Measurements from ENCODE around the gene VEZF1. TPM values are rescaled to one million over a fixed set of nuclear protein-coding genes. Genes with fewer than 3 reads are reported as not detected.

VEZF1 gene
- polyA plus RNA-seq, 10 donors, result 43.1 to 56.6 (median 51.5) TPM

DNA sequence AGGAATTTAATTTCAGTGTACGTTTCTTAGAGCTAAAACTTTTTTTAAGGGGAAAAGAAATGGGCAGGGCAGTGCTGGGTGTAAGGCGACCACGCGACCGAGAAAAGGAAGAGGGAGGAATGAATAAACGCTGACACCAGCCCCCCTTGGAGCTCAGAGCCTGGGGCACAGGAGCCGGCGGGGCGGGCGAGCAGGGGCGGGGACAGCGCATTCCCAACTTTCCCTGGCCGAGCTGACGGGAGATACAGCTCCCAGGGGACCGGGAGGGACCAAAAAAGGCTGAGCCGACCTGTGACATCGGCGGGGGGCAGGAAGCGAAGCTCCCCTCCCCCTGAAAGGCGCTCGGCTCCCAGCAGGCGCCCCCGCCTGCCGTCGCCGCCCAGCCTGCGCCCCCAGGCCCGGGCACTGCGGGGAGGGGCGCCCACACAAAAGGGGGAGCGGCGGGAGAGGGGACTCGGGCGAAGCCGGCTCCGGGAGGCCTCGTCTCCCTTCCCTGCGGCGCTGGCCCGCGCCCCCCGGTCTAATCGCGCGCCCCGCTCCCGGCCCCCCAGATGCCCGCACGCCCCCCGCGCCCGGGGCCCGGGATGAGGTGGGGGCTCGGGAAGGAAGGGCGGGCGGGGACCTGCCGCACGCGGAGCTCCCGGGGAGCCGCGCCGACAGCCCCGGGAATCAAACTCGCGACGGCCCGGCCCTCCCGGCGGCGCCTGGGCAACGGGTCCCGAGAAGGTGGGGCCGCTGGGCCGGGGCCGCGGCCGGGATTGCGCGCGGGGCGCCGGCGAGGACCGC lies 33.5 kb downstream of the VEZF1 start:
- DNase-seq, result peak in 2 of 3 donors; percentile 73 to 88

DNA sequence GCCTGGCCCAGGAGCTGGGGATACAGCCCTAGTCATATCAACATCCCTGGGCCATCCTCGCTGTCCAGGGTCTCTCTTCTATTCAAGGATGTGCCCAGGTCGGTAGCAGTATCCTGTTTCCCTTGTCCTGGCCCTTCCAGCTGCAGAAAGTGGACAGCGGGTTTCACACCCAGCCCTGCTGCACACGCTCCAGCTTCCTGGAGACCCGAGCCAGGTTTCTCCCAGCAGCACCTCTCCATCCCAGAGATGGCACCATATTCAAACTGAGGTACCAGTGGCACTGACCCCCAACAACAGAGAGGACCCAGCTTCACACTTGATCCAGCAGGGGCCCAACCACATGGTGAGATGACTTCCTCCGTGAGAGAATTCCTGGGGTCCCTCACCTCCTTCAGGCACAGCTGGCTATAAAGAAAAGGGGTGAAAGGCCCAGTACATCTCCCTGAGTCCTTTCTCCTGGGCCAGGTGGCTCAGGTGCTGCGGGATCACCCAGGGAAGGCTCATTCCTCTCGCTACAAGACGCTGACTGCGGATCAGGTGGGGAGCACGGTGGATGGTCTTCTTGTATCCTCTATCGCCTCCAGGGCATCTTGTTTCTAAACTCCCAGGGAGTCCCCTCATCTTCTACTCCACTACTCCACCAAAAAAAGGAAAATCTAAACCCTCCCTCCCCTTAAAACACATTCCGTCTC lies 34.2 kb downstream of the VEZF1 start:
- no peak for DNase-seq

- no peak for DNase-seq
These were observed 34.8 kb downstream of the VEZF1 start for GRCh38 chr17:57953219-57953618.

DNA sequence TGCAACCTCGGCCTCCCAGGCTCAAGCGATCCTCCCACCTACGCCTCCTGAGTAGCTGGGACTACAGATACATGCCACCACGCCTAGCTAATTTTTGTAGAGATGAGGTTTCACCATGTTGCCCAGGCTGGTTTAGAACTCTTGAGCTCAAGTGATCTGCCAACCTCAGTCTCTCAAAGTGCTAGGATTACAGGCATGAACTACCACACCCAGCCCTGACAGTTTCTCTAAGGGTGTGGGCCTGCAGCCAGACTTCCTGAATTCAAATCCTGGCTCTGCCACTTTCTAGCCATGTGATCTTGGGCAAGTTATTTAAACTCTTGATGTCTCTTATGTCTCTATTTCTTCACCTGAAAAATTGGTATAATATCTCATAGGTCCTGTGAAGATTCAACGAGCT lies 38.4 kb downstream of the VEZF1 start:
- no peak for DNase-seq

DNA sequence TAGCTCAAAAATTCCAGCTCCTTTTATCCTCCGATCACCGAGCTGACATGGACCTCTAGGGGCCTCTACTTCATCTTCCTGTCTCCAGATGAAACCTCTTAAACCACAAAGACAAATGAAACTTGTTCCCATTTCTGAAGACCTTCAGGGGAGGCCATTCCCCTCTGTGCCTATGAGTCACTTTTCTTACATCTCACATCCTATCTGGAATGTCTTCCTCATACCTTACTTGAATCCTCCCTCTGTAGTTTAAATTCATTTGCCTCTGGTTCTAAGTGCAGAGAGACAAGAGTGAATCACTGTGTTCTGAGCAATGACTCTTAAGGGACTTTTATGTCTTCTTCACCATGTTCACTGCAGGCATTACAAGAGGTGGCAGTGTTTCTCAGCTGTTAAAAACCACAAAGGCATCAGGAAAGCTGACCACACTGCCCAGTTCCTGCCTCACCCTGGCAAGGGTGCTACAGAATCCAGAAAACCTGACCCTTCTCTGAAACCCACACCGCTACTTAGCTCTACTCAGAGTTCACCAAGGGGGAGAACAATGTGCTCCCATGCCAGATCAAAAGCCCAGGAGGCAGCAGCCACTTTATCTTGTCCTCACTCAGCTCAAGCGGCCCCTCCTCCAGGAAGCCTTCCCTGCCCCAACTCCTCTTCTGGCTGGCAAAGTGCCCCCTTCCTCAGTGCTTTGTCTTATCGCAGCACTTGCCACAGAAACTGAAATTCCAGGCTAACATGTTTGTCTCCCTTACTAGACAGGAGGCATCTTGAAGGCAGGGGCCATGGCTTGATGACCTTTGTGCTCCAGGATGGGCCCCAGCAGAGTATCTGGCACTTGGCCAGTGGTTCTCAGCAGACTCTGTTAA lies 39.3 kb downstream of the VEZF1 start:
- peak in 1 of 3 donors; percentile 95 for DNase-seq

DNA sequence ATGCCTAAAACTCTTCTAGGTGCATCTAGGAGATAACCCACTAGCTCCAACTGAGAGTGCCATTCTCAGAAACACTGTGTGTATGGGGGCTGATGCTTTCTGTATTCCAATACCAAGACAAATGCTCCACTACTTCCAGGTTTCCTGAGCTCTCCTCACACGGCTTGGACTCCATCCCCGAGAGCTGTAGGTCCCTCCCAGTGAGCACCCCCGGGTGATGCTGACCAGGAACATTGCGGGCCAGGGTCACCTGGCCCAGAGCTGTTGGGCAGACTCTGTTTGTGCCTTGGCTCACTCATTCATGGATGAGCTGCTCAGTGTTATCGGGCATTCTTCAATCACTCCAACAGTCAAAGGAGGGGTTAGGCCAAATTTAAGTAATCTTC lies 39.9 kb downstream of the VEZF1 start:
- DNase-seq, result no peak

DNA sequence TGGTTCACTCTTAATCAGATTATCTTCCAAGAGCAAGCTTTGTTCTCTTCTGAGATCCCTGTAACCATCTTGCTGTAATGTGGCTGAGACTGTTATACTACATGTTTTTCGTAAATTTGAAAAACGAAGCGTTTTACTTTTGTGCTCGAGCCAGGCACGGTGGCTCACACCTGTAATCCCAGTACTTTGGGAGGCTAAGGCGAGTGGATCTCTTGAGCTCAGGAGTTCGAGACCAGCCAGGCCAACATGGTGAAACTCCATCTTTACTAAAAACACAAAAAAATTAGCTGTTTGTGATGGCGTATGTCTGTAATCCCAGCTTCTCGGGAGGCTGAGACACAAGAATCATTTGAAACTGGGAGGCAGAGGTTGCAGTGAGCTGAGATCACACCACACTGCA lies 40.7 kb downstream of the VEZF1 start:
- DNase-seq, result no peak

GRCh38 chr17:57946798-57947358 lies 41.2 kb downstream of the VEZF1 start:
- peak in 1 of 3 donors; percentile 80 for DNase-seq

DNA sequence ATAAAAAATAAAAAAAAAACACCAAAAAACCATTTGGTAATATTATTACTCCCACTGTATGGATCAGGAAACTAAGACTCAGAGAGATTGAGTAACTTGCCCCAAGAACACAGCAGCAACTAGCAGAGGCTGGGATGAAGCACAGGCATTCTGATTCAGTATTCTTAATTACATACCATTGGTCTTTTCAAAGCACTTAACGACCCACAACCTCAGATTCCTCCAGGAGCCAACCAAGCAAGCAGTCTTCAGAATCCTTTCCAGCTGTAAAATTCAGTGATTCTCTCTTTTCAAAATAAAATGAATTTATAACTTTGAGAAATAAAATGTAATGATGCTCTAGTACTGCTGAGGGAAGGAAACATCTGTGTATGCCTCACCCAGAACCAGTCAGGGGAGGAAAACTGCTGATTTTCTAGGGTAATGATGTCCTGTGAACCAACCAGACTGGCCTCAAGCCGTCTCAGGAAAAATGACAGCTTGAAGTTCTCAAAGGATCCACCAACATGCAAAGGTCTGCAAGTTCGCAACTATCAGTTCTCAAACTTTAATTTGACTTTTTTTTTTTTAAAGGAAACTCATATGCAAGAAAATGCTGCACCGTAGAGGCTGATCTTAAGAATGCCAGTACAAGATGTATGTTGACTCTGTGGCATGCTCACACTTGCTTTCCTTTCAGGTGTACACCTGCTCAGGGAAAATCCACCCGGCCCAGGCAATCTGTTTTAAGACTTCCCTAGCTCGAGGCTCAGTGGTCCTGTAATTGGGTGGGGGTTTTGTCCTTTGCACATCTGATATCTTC lies 41.9 kb downstream of the VEZF1 start:
- no peak for DNase-seq

GRCh38 chr17:57944908-57945307 lies 43.1 kb downstream of the VEZF1 start:
- DNase-seq, result no peak

GRCh38 chr17:57943645-57944044 lies 44.4 kb downstream of the VEZF1 start:
- DNase-seq, result peak in 1 of 3 donors; percentile 62

DNA sequence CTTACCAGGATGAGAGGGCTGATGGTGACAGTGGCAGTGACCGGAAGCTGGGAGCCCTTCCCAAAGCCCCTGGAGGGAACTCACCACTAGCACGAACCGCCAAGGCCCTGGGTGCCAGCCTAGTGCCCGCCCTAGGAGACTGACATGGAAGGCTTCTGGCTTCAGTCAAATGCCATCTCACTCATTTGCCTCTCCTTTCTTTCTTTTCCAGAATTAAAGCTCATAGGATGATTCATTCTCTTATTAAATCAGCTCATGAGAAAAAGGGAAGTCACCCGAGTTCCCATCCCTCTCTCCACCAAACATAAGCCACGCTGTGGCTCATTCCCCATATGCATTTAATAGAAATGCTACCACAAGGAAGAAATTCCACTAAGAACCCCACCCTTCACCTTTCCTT lies 44.9 kb downstream of the VEZF1 start:
- no peak for DNase-seq

- DNase-seq, result no peak
These were observed 46.4 kb downstream of the VEZF1 start for GRCh38 chr17:57941384-57942370.

DNA sequence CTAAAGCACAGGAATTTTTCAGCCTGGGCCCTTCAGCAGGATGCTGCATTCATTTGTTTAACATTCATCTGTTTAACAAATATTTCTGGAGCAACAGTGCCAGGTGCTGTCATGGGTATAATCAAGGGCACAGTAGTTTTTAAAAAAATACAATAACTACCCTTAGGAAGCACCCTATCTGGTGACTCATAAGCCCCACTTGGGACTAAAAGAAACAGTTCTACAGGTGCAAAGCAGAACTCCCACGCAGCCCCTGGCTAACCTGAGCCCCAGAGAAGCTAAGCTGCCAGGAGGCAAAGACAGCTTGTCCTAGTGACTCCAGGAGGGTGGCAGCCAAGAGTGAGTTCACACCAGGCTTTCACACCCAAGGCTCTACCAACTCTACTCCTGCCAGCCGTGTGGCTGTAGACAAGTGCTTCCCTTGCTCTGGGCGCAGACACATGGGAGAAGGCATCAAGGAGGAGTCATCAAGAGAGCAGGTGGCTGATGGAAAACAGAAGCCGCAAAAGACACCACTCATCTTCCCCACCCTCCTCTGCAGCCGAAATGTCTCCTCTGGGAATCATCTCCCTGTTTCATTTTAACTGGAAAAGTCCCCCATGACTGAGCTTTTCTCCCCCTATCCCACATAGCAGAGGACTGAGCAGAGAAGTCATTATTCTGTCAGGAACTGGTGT lies 47.3 kb downstream of the VEZF1 start:
- no peak for DNase-seq

GRCh38 chr17:57940231-57940630 lies 47.8 kb downstream of the VEZF1 start:
- peak in 1 of 3 donors; percentile 62 for DNase-seq

DNA sequence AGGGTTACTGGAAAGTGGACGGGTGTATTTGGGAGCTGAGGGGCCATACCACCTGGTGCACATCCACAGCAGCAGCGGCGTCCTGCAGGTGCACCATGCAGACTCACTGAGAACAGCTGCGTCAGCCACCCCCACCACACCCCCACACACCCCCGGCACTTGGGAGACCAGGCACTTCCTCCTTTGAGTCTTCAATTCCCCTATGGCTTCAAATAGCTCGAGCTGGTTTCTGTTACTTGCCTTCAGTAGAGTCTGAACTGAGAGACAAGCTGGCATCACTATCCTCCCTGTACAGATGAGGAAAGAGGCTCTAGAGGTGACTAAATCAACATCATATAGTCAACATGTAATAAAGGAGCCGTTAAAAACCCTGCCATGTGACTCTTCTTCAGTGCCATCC lies 48.3 kb downstream of the VEZF1 start:
- DNase-seq, result no peak

GRCh38 chr17:57938061-57938502 lies 50.0 kb downstream of the VEZF1 start:
- no peak for DNase-seq

GRCh38 chr17:57937492-57937891 lies 50.6 kb downstream of the VEZF1 start:
- DNase-seq, result no peak

Data from muscle of back (tissue), 11 donors.